Measurements from ENCODE around the gene MBTPS2. TPM values are rescaled to one million over a fixed set of nuclear protein-coding genes. Genes with fewer than 3 reads are reported as not detected.

MBTPS2 gene
- polyA plus RNA-seq, 3 donors, result 2.0 to 7.4 (median 4.6) TPM

GRCh38 chrX:21853578-21853977, 14.2 kb downstream of the MBTPS2 start:
- peaks cover 0 to 2% (median 0%) of the 10 kb centered on the region in 3 donors for H3K27me3 Mint-ChIP-seq (ENCODE audit: low read depth in 3 of 3)
- H3K36me3 Mint-ChIP-seq, result peaks cover 38 to 42% of the 10 kb centered on the region in 2 donors
- TF ChIP-seq, protein P1, sequence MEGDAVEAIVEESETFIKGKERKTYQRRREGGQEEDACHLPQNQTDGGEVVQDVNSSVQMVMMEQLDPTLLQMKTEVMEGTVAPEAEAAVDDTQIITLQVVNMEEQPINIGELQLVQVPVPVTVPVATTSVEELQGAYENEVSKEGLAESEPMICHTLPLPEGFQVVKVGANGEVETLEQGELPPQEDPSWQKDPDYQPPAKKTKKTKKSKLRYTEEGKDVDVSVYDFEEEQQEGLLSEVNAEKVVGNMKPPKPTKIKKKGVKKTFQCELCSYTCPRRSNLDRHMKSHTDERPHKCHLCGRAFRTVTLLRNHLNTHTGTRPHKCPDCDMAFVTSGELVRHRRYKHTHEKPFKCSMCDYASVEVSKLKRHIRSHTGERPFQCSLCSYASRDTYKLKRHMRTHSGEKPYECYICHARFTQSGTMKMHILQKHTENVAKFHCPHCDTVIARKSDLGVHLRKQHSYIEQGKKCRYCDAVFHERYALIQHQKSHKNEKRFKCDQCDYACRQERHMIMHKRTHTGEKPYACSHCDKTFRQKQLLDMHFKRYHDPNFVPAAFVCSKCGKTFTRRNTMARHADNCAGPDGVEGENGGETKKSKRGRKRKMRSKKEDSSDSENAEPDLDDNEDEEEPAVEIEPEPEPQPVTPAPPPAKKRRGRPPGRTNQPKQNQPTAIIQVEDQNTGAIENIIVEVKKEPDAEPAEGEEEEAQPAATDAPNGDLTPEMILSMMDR (IDR thresholded peaks at IDR 0.05), result no peak
- Histone ChIP-seq H2AFZ (ENCODE audit: insufficient read depth, low read depth, low read length, poor library complexity, severe bottlenecking) (no peak overlapping the region), H3K4me2 (replicated peaks; ENCODE audit: extremely low read depth, low read length, poor library complexity, severe bottlenecking) (no peak overlapping the region), H3K9me3 (replicated peaks in 1 of 2; ENCODE audit: control insufficient read depth in 1 of 2, insufficient read depth in 1 of 2, low read length in 2 of 2) (peaks cover 0 to 7% of the 10 kb centered on the region in 2 donors), H3K27me3 (ENCODE audit: control insufficient read depth in 2 of 2, insufficient read depth in 2 of 2, low read length in 2 of 2) (no peaks in the 10 kb centered on the region), H4K20me1 (ENCODE audit: insufficient read depth, low read length) (no peaks in the 10 kb centered on the region), H3K4me3 (replicated peaks in 1 of 3; ENCODE audit: low read depth in 2 of 3, low read length in 3 of 3) (no peak overlapping the region), H3K79me2 (ENCODE audit: insufficient read depth, low read length) (no peaks in the 10 kb centered on the region), H3K27ac (ENCODE audit: low read depth in 1 of 2, low read length in 2 of 2) (no peak overlapping the region), H3K9ac (ENCODE audit: insufficient read depth, low read length, poor library complexity, severe bottlenecking) (no peak overlapping the region), H3K4me1 (ENCODE audit: control insufficient read depth in 1 of 2, insufficient read depth in 2 of 2, low read length in 2 of 2) (no peaks in the 10 kb centered on the region), H3K36me3 (replicated peaks in 1 of 2; ENCODE audit: control insufficient read depth in 1 of 2, insufficient read depth in 2 of 2, low read length in 2 of 2) (peaks cover 21 to 38% of the 10 kb centered on the region in 2 donors)
- H3K9me3 Mint-ChIP-seq, result peaks cover 2 to 19% (median 9%) of the 10 kb centered on the region in 7 donors
- H3K4me3 Mint-ChIP-seq, result no peak overlapping the region
- DNase-seq, result no peak
- no peak overlapping the region for H3K27ac Mint-ChIP-seq
- no peaks in the 10 kb centered on the region for H3K4me1 Mint-ChIP-seq
- intact Hi-C loops (cut with micrococcal nuclease), result no loop called here

DNA sequence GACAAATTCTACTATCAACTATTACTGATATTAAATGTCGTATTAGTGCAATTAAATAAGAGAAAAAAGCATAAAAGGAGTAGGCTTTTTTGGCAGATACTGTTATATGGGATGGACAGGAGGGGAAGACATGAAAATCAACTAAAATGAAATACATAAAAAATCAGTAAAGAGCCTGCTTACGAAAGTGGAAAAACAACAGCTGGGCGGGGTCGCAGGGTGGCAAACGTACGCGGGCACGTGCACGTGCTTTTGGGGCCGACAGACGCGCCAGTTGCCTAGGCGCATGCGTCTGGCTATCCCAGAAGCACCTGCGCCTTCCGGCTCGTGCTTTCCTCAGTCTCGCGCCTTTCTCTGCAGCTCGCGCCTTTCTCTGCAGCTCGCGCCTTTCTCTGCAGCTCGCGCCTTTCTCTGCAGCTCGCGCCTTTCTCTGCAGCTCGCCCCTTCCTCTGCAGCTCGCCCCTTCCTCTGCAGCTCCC, 16.6 kb downstream of the MBTPS2 start, which contains the start of gene YY2:
YY2 (plus strand) TSS at position 51 of the 479 bp plus-strand sequence. CDS start 498 bp downstream, outside the sequence.
- Histone ChIP-seq H3K27me3 (ENCODE audit: control insufficient read depth in 2 of 2, insufficient read depth in 2 of 2, low read length in 2 of 2) (no peaks in the 10 kb centered on the region), H3K4me2 (replicated peaks; ENCODE audit: extremely low read depth, low read length, poor library complexity, severe bottlenecking) (no peak within 1 kb of the TSS), H3K9ac (ENCODE audit: insufficient read depth, low read length, poor library complexity, severe bottlenecking) (no peak within 1 kb of the TSS), H2AFZ (ENCODE audit: insufficient read depth, low read depth, low read length, poor library complexity, severe bottlenecking) (no peak within 1 kb of the TSS), H3K36me3 (replicated peaks in 1 of 2; ENCODE audit: control insufficient read depth in 1 of 2, insufficient read depth in 2 of 2, low read length in 2 of 2) (peaks cover 21 to 38% of the 10 kb centered on the region in 2 donors), H4K20me1 (ENCODE audit: insufficient read depth, low read length) (no peaks in the 10 kb centered on the region), H3K9me3 (replicated peaks in 1 of 2; ENCODE audit: control insufficient read depth in 1 of 2, insufficient read depth in 1 of 2, low read length in 2 of 2) (peaks cover 0 to 7% of the 10 kb centered on the region in 2 donors), H3K79me2 (ENCODE audit: insufficient read depth, low read length) (no peaks in the 10 kb centered on the region), H3K27ac (ENCODE audit: low read depth in 1 of 2, low read length in 2 of 2) (no peak within 1 kb of the TSS), H3K4me1 (ENCODE audit: control insufficient read depth in 1 of 2, insufficient read depth in 2 of 2, low read length in 2 of 2) (no peaks in the 10 kb centered on the region), H3K4me3 (replicated peaks in 1 of 3; ENCODE audit: low read depth in 2 of 3, low read length in 3 of 3) (no peak within 1 kb of the TSS)
- whole genome bisulfite sequencing (ENCODE audit: insufficient coverage), result 100% methylated on average over 10 of the region's 29 CpGs
- Mint-ChIP-seq H3K9me3 (peaks cover 2 to 19% (median 9%) of the 10 kb centered on the region in 7 donors), H3K27me3 (ENCODE audit: low read depth in 3 of 3) (peaks cover 0 to 4% (median 0%) of the 10 kb centered on the region in 3 donors), H3K27ac (peak within 1 kb of the TSS in 1 of 7 donors; percentile 52), H3K4me3 (no peak within 1 kb of the TSS), H3K36me3 (peaks cover 37 to 44% of the 10 kb centered on the region in 2 donors), H3K4me1 (no peaks in the 10 kb centered on the region)
- DNase-seq, result no peak
- intact Hi-C loops (cut with micrococcal nuclease), result no loop called here
- TF ChIP-seq, protein P1 (IDR thresholded peaks at IDR 0.05), result no peak
